Measurements from ENCODE around the gene CTBP2. TPM values are rescaled to one million over a fixed set of nuclear protein-coding genes. Genes with fewer than 3 reads are reported as not detected.

Gene CTBP2
- total and polyA plus RNA-seq, 2 of the 13 experiments (the other 11 are each of a cell fraction or from before 2014, with no cell fraction given), result 0.08 TPM; not detected in 1

DNA sequence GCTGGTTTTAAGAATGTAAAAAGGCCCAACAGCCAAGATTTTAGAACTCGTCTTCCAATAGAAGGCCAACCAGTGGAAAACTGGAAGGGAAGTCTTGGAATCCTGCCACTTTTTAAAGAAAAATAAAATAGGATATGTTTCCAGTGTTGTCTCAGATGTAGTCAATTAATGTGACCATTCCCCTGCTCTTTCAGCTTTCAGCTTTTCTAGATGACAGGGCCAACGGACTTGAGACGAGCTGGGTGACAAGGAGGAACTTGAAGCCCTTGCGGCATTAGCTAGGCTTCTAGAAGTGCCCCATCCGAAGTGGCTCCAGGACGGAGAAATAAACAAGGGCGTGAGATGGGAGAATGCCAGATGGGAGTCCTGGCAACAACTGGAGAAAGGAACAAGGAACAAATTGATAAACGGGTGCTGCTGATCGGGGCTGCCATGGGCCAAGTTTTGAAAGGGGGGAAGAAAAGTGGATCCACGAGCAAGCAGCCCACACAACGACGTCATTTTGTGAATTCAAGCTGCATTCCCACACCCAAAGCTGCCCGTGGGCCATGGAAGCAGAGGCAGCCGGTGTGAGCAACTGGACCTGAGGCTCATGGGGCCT is 42.3 kb downstream of the CTBP2 start:
- ChIA-PET CTCF (ENCODE audit: low intra/inter-chr PET ratio, low total read pairs) (no interaction called here), POLR2A (no interaction called here)
- H4K20me1 ChIP-seq (ENCODE audit: insufficient read depth, low read length), result no peaks in the 10 kb centered on the region
- H3K9ac ChIP-seq (ENCODE audit: insufficient read depth, low read depth, low read length), result no peak overlapping the region
- peaks cover 10% of the 10 kb centered on the region; the same call in 1 of the 2 replicates for H3K4me1 ChIP-seq (ENCODE audit: insufficient read depth, low read length)
- FAIRE-seq, result no peak
- peaks cover 5 to 70% of the 10 kb centered on the region in 2 experiments for H3K27me3 ChIP-seq (ENCODE audit: control insufficient read depth in 1 of 2, insufficient read depth in 2 of 2, low read length in 2 of 2)
- DNase-seq (ENCODE audit: low spot score), result no peak
- intact Hi-C loops (cut with micrococcal nuclease; ENCODE audit: unreplicated experiment) (no loop called here), in situ Hi-C loops (cut with HindIII; ENCODE audit: extremely low pct_ligation_motif_present, low pct_unique_long_range_greater_than_20kb) (no loop called here)
- no peaks in the 10 kb centered on the region for H3K9me3 ChIP-seq (ENCODE audit: low read length)
- WGBS (ENCODE audit: low lambda C conversion rate), result 12% methylated on average over 14 of the region's 14 CpGs
- H2AFZ ChIP-seq (ENCODE audit: low read length), result no peak overlapping the region
- no peaks in the 10 kb centered on the region for H3K79me2 ChIP-seq (ENCODE audit: insufficient read depth, low read length)
- no peaks in the 10 kb centered on the region for H3K36me3 ChIP-seq (replicated peaks in 1 of 2; ENCODE audit: control insufficient read depth in 1 of 2, insufficient read depth in 2 of 2, low read length in 2 of 2)
- H3K4me2 ChIP-seq (ENCODE audit: low read depth, low read length), result no peak overlapping the region
- no peak overlapping the region for H3K4me3 ChIP-seq (replicated peaks in 1 of 3; ENCODE audit: insufficient read depth in 1 of 3, low read depth in 2 of 3, low read length in 3 of 3)
- BruUV-seq (replicated peaks), result no TSS peak
- no peak overlapping the region for H3K27ac ChIP-seq (ENCODE audit: extremely low read length, insufficient read depth, low read length)
- no peak for ATAC-seq
- TF ChIP-seq, protein P1, sequence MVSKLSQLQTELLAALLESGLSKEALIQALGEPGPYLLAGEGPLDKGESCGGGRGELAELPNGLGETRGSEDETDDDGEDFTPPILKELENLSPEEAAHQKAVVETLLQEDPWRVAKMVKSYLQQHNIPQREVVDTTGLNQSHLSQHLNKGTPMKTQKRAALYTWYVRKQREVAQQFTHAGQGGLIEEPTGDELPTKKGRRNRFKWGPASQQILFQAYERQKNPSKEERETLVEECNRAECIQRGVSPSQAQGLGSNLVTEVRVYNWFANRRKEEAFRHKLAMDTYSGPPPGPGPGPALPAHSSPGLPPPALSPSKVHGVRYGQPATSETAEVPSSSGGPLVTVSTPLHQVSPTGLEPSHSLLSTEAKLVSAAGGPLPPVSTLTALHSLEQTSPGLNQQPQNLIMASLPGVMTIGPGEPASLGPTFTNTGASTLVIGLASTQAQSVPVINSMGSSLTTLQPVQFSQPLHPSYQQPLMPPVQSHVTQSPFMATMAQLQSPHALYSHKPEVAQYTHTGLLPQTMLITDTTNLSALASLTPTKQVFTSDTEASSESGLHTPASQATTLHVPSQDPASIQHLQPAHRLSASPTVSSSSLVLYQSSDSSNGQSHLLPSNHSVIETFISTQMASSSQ (IDR thresholded peaks at IDR 0.05; ENCODE audit: low read depth), result no peak
- TF ChIP-seq, protein P1 (CRISPR knock-in tag; IDR thresholded peaks at IDR 0.05; ENCODE audit: borderline replicate concordance), result no peak
- TF ChIP-seq, protein P2, sequence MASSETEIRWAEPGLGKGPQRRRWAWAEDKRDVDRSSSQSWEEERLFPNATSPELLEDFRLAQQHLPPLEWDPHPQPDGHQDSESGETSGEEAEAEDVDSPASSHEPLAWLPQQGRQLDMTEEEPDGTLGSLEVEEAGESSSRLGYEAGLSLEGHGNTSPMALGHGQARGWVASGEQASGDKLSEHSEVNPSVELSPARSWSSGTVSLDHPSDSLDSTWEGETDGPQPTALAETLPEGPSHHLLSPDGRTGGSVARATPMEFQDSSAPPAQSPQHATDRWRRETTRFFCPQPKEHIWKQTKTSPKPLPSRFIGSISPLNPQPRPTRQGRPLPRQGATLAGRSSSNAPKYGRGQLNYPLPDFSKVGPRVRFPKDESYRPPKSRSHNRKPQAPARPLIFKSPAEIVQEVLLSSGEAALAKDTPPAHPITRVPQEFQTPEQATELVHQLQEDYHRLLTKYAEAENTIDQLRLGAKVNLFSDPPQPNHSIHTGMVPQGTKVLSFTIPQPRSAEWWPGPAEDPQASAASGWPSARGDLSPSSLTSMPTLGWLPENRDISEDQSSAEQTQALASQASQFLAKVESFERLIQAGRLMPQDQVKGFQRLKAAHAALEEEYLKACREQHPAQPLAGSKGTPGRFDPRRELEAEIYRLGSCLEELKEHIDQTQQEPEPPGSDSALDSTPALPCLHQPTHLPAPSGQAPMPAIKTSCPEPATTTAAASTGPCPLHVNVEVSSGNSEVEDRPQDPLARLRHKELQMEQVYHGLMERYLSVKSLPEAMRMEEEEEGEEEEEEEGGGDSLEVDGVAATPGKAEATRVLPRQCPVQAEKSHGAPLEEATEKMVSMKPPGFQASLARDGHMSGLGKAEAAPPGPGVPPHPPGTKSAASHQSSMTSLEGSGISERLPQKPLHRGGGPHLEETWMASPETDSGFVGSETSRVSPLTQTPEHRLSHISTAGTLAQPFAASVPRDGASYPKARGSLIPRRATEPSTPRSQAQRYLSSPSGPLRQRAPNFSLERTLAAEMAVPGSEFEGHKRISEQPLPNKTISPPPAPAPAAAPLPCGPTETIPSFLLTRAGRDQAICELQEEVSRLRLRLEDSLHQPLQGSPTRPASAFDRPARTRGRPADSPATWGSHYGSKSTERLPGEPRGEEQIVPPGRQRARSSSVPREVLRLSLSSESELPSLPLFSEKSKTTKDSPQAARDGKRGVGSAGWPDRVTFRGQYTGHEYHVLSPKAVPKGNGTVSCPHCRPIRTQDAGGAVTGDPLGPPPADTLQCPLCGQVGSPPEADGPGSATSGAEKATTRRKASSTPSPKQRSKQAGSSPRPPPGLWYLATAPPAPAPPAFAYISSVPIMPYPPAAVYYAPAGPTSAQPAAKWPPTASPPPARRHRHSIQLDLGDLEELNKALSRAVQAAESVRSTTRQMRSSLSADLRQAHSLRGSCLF (CRISPR knock-in tag; IDR thresholded peaks at IDR 0.05; ENCODE audit: borderline replicate concordance), result no peak
- TF ChIP-seq ZC3H4 (CRISPR knock-in tag; IDR thresholded peaks at IDR 0.05; ENCODE audit: borderline replicate concordance) (no peak), RELA (CRISPR knock-in tag; IDR thresholded peaks at IDR 0.05) (no peak), MYC (CRISPR knock-in tag; IDR thresholded peaks at IDR 0.05; ENCODE audit: borderline replicate concordance) (no peak), MAFF (IDR thresholded peaks at IDR 0.05; ENCODE audit: low read depth, low read length) (no peak), ZNF430 (CRISPR knock-in tag; IDR thresholded peaks at IDR 0.05) (no peak), EED (CRISPR knock-in tag; IDR thresholded peaks at IDR 0.05) (no peak), ZNF652 (CRISPR knock-in tag; IDR thresholded peaks at IDR 0.05; ENCODE audit: borderline replicate concordance, low read depth) (no peak), SAFB2 (CRISPR knock-in tag; IDR thresholded peaks at IDR 0.05; ENCODE audit: borderline replicate concordance, low read depth) (no peak), MIER2 (CRISPR knock-in tag; IDR thresholded peaks at IDR 0.05) (no peak), ZNF256 (CRISPR knock-in tag; conservative IDR thresholded peaks at IDR 0.05) (no peak)
- TF ChIP-seq, protein P3, sequence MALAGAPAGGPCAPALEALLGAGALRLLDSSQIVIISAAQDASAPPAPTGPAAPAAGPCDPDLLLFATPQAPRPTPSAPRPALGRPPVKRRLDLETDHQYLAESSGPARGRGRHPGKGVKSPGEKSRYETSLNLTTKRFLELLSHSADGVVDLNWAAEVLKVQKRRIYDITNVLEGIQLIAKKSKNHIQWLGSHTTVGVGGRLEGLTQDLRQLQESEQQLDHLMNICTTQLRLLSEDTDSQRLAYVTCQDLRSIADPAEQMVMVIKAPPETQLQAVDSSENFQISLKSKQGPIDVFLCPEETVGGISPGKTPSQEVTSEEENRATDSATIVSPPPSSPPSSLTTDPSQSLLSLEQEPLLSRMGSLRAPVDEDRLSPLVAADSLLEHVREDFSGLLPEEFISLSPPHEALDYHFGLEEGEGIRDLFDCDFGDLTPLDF (CRISPR knock-in tag; IDR thresholded peaks at IDR 0.05), result no peak
- TF ChIP-seq, protein P4, sequence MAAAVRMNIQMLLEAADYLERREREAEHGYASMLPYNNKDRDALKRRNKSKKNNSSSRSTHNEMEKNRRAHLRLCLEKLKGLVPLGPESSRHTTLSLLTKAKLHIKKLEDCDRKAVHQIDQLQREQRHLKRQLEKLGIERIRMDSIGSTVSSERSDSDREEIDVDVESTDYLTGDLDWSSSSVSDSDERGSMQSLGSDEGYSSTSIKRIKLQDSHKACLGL (CRISPR knock-in tag; IDR thresholded peaks at IDR 0.05), result no peak

All from HepG2 (cell line).